IMR-90 (cell line): ENCODE measurements around the gene TMEM213. TPM values are rescaled to one million over a fixed set of nuclear protein-coding genes. Genes with fewer than 3 reads are reported as not detected.

ENCODE experiments used
- ATAC-seq: fragments of 200-7000 bp; cut with Tn5 transposase; 2 replicates; pipeline ENCODE4 v1.9.1; 2020; ENCODE audit warnings: low read depth, mild to moderate bottlenecking, moderate library complexity
- BruUV-seq: library from RNA; stranded (reverse); fragments of 400-500 nt; replicated peaks from 2 replicates; lab custom pipeline; 2021; lab: Mats Ljungman, UMichigan
- CTCF ChIA-PET: fragments of 300-600 bp; formaldehyde crosslinking; extraction: SDS; loops from one replicate; lab custom pipeline; 2021; ENCODE audit warnings: antibody characterized with exemption; lab: Yijun Ruan, JAX
- POLR2A ChIA-PET: fragments of 300-600 bp; sonication (Branson Sonifier 250); formaldehyde crosslinking; loops from one replicate; lab custom pipeline; 2022; ENCODE audit warnings: antibody characterized with exemption; ENCODE audit not compliant: unreplicated experiment; lab: Charles Lee
- DNase-seq: peaks from one replicate; pipeline ENCODE4 v3.0.0; 2013
- H2AFZ ChIP-seq: replicated peaks from 2 replicates; pipeline ENCODE3; 2013; ENCODE audit warnings: low read length, mild to moderate bottlenecking; ENCODE audit not compliant: poor library complexity
- H2AK5ac ChIP-seq: 2 replicates; pipeline ENCODE4 v1.6.1; 2013; ENCODE audit warnings: low read depth, low read length, inconsistent platforms
- H2AK9ac ChIP-seq: replicated peaks from 2 replicates; pipeline ENCODE3; 2013; ENCODE audit warnings: mild to moderate bottlenecking, low read depth, low read length, moderate library complexity; ENCODE audit not compliant: poor library complexity
- H2BK120ac ChIP-seq: 2 replicates; pipeline ENCODE4 v1.6.1; 2013; ENCODE audit warnings: low read depth, low read length, inconsistent platforms
- H2BK15ac ChIP-seq: 3 replicates; pipeline ENCODE4 v1.6.1; 2013; ENCODE audit warnings: low read depth, low read length, inconsistent platforms
- H2BK20ac ChIP-seq: 2 replicates; pipeline ENCODE4 v1.6.1; 2013; ENCODE audit warnings: low read depth, mild to moderate bottlenecking, inconsistent platforms, low read length, moderate library complexity
- H2BK5ac ChIP-seq: 2 replicates; pipeline ENCODE4 v1.6.1; 2013; ENCODE audit warnings: mild to moderate bottlenecking, low read depth, low read length, inconsistent platforms; ENCODE audit not compliant: poor library complexity, severe bottlenecking
- H3K14ac ChIP-seq: replicated peaks from 2 replicates; pipeline ENCODE4 v1.6.1; 2013; ENCODE audit warnings: low read depth, low read length, inconsistent platforms
- H3K18ac ChIP-seq: 2 replicates; pipeline ENCODE4 v1.6.1; 2013; ENCODE audit warnings: low read depth, low read length, control low read depth
- H3K23ac ChIP-seq: 2 replicates; pipeline ENCODE4 v1.6.1; 2013; ENCODE audit warnings: low read depth, low read length, inconsistent platforms
- H3K27ac ChIP-seq: 2 replicates; pipeline ENCODE4 v1.5.1; 2013; ENCODE audit warnings: mild to moderate bottlenecking, control low read depth, low read length; ENCODE audit not compliant: insufficient read depth
- H3K27me3 ChIP-seq: 2 replicates; pipeline ENCODE4 v1.6.1; 2013; ENCODE audit warnings: low read length; ENCODE audit not compliant: control insufficient read depth, insufficient read depth
- H3K36me3 ChIP-seq: 2 replicates; pipeline ENCODE4 v1.6.1; 2013; ENCODE audit warnings: low read length, mixed read lengths; ENCODE audit not compliant: control insufficient read depth, insufficient read depth
- H3K4ac ChIP-seq: 2 replicates; pipeline ENCODE4 v1.6.1; 2013; ENCODE audit warnings: low read depth, low read length, inconsistent platforms
- H3K4me1 ChIP-seq: 2 replicates; pipeline ENCODE4 v1.6.1; 2013; ENCODE audit warnings: low read length, mixed read lengths; ENCODE audit not compliant: control insufficient read depth, insufficient read depth
- H3K4me2 ChIP-seq: 2 replicates; pipeline ENCODE4 v1.6.1; 2013; ENCODE audit warnings: low read depth, mild to moderate bottlenecking, control low read depth, low read length, moderate library complexity
- H3K4me3 ChIP-seq: 2 replicates; pipeline ENCODE4 v1.5.1; 2013; ENCODE audit warnings: low read depth, mild to moderate bottlenecking, control low read depth, low read length, moderate library complexity; ENCODE audit not compliant: insufficient read depth
- H3K56ac ChIP-seq: 2 replicates; pipeline ENCODE4 v1.6.1; 2013; ENCODE audit warnings: low read length, inconsistent platforms; ENCODE audit not compliant: insufficient read depth; ENCODE audit errors: extremely low read depth
- H3K79me1 ChIP-seq, 2 experiments: 2 replicates each; pipeline ENCODE4 v1.6.1; 2013; ENCODE audit warnings: low read length in 2 of 2, inconsistent platforms in 1 of 2, low read depth in 1 of 2
- H3K9ac ChIP-seq: 2 replicates; pipeline ENCODE4 v1.6.1; 2013; ENCODE audit warnings: low read depth, low read length, control low read depth
- H3K9me1 ChIP-seq: 2 replicates; pipeline ENCODE4 v1.6.1; 2013; ENCODE audit warnings: low read length, inconsistent platforms; ENCODE audit not compliant: insufficient read depth
- H3K9me3 ChIP-seq: 2 replicates; pipeline ENCODE4 v1.6.1; 2013; ENCODE audit warnings: low read length; ENCODE audit not compliant: control insufficient read depth, insufficient read depth
- H4K20me1 ChIP-seq: 2 replicates; pipeline ENCODE4 v1.6.1; 2013; ENCODE audit warnings: low read length, inconsistent platforms; ENCODE audit not compliant: insufficient read depth
- H4K5ac ChIP-seq: 2 replicates; pipeline ENCODE4 v1.6.1; 2013; ENCODE audit warnings: mild to moderate bottlenecking, low read depth, low read length, control low read depth
- H4K8ac ChIP-seq, 2 experiments: 2 replicates each; pipeline ENCODE4 v1.6.1; 2013; ENCODE audit warnings: low read depth in 2 of 2, low read length in 2 of 2, control low read depth in 1 of 2, inconsistent platforms in 1 of 2
- H4K91ac ChIP-seq: 2 replicates; pipeline ENCODE4 v1.6.1; 2013; ENCODE audit warnings: low read depth, low read length, inconsistent platforms; ENCODE audit not compliant: insufficient read depth
- RCOR1 ChIP-seq: IDR thresholded peaks from 2 replicates; pipeline ENCODE4 v1.6.1; 2012; ENCODE audit warnings: mild to moderate bottlenecking, low read length, improper control_type of control experiment; ENCODE audit not compliant: insufficient replicate concordance
- RFX5 ChIP-seq: IDR thresholded peaks from 2 replicates; pipeline ENCODE4 v1.8.0; 2012; ENCODE audit warnings: low read depth, mild to moderate bottlenecking, low read length, moderate library complexity
- WGBS, 2 experiments: methylation state at CpG; one replicate each; pipeline versions ENCODE4 v1.1.5 to v1.1.7; 2013; ENCODE audit warnings: missing lambda C conversion rate in 2 of 2; ENCODE audit not compliant: insufficient read length in 1 of 2; ENCODE audit errors: extremely low coverage in 2 of 2; 5-methylcytosine and 5-hydroxymethylcytosine counted together
- dilution Hi-C: fragments of 300-500 bp; cut with HindIII; formaldehyde crosslinking; loops from one replicate; pipeline ENCODE4 v1.14.3; 2018; ENCODE audit warnings: low sequenced_read_pairs; ENCODE audit not compliant: unreplicated experiment
- in situ Hi-C: fragments of 300-500 bp; cut with MboI; formaldehyde crosslinking; loops from 3 replicates; pipeline ENCODE4 v1.14.3; 2019; ENCODE audit warnings: low sequenced_read_pairs, inconsistent platforms, mixed read lengths
- intact Hi-C: fragments of 100-400 bp; cut with micrococcal nuclease; formaldehyde crosslinking; loops from 2 replicates; pipeline ENCODE4 v1.10.0; 2022
- polyA plus RNA-seq, 3 experiments: library from polyadenylated mRNA; depleted of rRNA; stranded (reverse); fragments of >200 nt; gene quantifications; 2 replicates each; pipeline ENCODE4 v1.2.3, GENCODE V29; 2012; ENCODE audit warnings: low replicate concordance in 1 of 3
- total RNA-seq: library from RNA; depleted of rRNA; stranded (reverse); fragments of >200 nt; gene quantifications from 2 replicates; pipeline ENCODE4 v1.2.3, GENCODE V29; 2012

Gene TMEM213
- total and polyA plus RNA-seq, 2 of the 4 experiments (the other 2 are of a cell fraction): not detected

DNA sequence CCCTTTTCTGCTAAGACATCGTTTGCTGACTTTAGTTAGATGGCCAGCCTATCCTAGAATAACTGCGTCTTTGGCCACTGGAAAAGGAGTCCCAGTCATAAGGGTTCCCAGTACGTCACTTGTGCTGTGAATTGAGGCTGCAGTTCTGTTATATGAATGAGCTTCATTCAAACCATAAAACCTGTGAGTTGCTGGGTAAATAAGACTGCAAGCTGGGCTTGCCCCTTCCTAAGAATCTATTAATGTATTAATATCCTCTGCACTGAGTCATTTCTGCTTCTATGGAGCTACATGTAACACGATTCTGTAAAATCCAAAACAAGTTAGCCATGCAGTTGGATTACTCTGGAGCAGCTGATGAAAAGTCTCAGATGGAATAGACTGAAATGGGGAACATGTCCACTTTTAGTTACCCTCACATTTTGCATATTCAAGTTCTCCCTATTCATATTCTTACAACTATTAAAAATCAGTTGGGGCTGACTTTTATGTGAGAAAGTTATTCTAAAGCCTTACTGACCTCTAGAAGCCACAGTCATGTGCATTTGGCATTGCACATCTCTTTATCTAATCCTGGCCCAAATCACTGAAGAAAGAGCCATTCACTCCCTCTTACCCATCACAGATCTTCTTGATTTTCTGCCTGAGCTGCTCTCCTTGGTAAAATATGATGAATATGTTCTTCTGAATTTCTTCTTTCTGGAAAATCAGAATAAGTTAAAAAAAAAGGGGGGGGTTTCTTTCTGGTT lies 41.8 kb upstream of the TMEM213 start:
- Histone ChIP-seq H2AK9ac (no peak overlapping the region), H2BK20ac (no peak overlapping the region), H2AFZ (no peak overlapping the region), H3K36me3 (no peaks in the 10 kb centered on the region), H2BK5ac (no peak overlapping the region), H3K4me2 (no peak overlapping the region), H3K4me1 (no peaks in the 10 kb centered on the region), H2BK15ac (no peak overlapping the region), H3K56ac (no peak overlapping the region), H3K9me3 (no peaks in the 10 kb centered on the region), H4K8ac (no peak overlapping the region), H3K23ac (no peak overlapping the region), H4K5ac (no peak overlapping the region), H2BK120ac (no peak overlapping the region), H3K27me3 (peaks cover 4% of the 10 kb centered on the region), H4K20me1 (no peaks in the 10 kb centered on the region), H3K9me1 (no peaks in the 10 kb centered on the region), H3K79me1 (no peaks in the 10 kb centered on the region), H3K9ac (no peak overlapping the region), H3K4me3 (no peak overlapping the region), H3K27ac (no peak overlapping the region), H3K14ac (no peak overlapping the region), H3K4ac (no peak overlapping the region), H3K18ac (no peak overlapping the region), H4K91ac (no peak overlapping the region), H2AK5ac (no peak overlapping the region)
- ATAC-seq: no peak
- ChIA-PET POLR2A (no interaction called here), CTCF (interaction anchor here (1.4 kb wide), 1 partner anchor 17 kb away, joined by 6 read pairs; no protein-coding TSS in a partner anchor)
- dilution Hi-C loops (no loop called here), intact Hi-C loops (no loop called here), in situ Hi-C loops (no loop called here)
- TF ChIP-seq RFX5 (no peak), RCOR1 (no peak)
- no TSS peak for BruUV-seq
- WGBS, 2 experiments: no CpG with 5 or more reads among the region's 4 CpGs
- DNase-seq: no peak
